Thymus (tissue), 11 donors: Measurements from ENCODE around the gene TDRD6. TPM values are rescaled to one million over a fixed set of nuclear protein-coding genes. Genes with fewer than 3 reads are reported as not detected.

Experiments
- DNase-seq, 9 donors: peaks; one replicate each; pipeline ENCODE4 v3.0.0-alpha.2; 2013; ENCODE audit warnings: low spot score in 9 of 9, low read depth in 6 of 9, missing footprints in 1 of 9
- H3K27ac ChIP-seq, 2 donors: one replicate each; pipeline ENCODE4 v1.5.1; 2013; ENCODE audit warnings: control low read depth in 1 of 2, low read depth in 1 of 2, low read length in 1 of 2, mild to moderate bottlenecking in 1 of 2, moderate library complexity in 1 of 2
- H3K27me3 ChIP-seq, 2 donors: one replicate each; pipeline ENCODE4 v1.5.1; 2013; ENCODE audit warnings: low read length in 1 of 2; ENCODE audit not compliant: control insufficient read depth in 2 of 2, insufficient read depth in 1 of 2
- H3K36me3 ChIP-seq, 2 donors: one replicate each; pipeline ENCODE4 v1.5.1; 2013; ENCODE audit warnings: low read length in 1 of 2, mild to moderate bottlenecking in 1 of 2, moderate library complexity in 1 of 2; ENCODE audit not compliant: control insufficient read depth in 2 of 2, insufficient read depth in 2 of 2
- H3K4me1 ChIP-seq, 2 donors: one replicate each; pipeline ENCODE4 v1.5.1; 2013; ENCODE audit warnings: low read length in 2 of 2; ENCODE audit not compliant: control insufficient read depth in 2 of 2, insufficient read depth in 2 of 2
- H3K4me3 ChIP-seq, 2 donors: one replicate each; pipeline ENCODE4 v1.5.1; 2013; ENCODE audit warnings: low read length in 2 of 2, control low read depth in 1 of 2, mild to moderate bottlenecking in 1 of 2
- H3K9me3 ChIP-seq, 2 donors: one replicate each; pipeline ENCODE4 v1.5.1; 2013; ENCODE audit warnings: low read length in 1 of 2, mild to moderate bottlenecking in 1 of 2; ENCODE audit not compliant: control insufficient read depth in 2 of 2, insufficient read depth in 1 of 2
- WGBS: extraction: QIAGEN DNeasy Blood & Tissue Kit; methylation state at CpG from one replicate; pipeline ENCODE4 v1.1.7; 2013; 5-methylcytosine and 5-hydroxymethylcytosine counted together
- polyA plus RNA-seq: library from polyadenylated mRNA; stranded (reverse); fragments of 200-250 nt; gene quantifications from one replicate; pipeline ENCODE4 v1.2.3, GENCODE V29; 2013
- total RNA-seq: library from RNA; stranded (reverse); fragments of 120-200 nt; gene quantifications from one replicate; pipeline ENCODE4 v1.2.4, GENCODE V29; 2013
- donor health status: healthy.

Gene TDRD6
- total and polyA plus RNA-seq, 2 donors: 0.09 to 0.30 TPM

DNA sequence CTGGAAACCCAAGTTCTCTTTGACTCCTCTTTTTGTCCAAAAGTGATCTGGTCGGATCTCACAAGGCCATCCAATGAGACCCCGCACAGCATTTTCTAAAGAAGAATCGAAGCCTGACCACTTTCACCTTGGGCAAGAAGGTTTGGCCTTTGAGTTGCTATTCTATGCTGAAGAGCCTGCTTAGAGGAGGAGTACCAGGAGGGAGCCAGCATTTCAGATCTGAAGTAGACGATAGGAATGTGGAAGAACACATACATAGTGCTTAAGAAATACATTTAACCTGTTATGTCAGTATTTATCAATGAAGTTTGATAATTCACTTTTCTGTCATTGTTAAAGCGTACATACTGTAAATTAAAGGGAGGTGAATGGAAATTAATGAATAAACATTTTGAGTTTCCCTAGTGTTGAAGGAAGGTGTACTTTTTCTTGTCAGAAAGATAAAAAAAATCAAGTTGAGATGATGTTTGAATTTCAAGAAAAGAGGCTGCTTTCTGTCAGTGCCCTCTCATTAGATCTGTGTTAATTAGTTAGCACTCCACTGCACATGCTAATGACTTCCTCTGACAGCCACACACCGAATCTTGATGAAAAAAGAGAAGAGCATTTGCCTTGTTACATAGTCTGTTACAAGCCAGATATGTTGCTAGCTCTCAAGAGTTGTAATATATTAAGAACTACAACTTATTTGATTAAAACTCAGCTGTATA, 10.9 kb upstream of the TDRD6 start:
- Histone ChIP-seq H3K4me1 (no peaks in the 10 kb centered on the region), H3K9me3 (no peaks in the 10 kb centered on the region), H3K36me3 (no peaks in the 10 kb centered on the region), H3K27ac (no peak overlapping the region), H3K4me3 (no peak overlapping the region), H3K27me3 (no peaks in the 10 kb centered on the region)
- WGBS: 97% methylated on average over 6 of the region's 6 CpGs
- no peak for DNase-seq

DNA sequence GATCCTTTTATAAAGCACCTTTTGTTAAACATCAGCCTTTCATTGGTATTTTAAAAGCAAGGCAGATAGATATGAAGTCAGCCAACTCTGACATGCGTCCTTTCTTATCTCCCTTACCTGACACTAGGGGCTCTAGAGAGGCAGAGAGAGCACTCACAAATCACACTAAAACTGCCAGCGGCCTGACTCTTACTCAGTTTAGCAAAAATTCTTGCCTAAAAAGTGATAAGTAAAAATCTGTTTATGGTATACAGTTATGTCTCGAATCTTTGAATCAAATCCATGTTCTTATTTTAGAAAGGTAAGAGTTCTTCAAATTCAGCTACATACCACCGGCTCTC, 10.4 kb upstream of the TDRD6 start:
- WGBS: 91% methylated on average over 4 of the region's 4 CpGs
- Histone ChIP-seq H3K27ac (no peak overlapping the region), H3K27me3 (no peaks in the 10 kb centered on the region), H3K4me1 (no peaks in the 10 kb centered on the region), H3K4me3 (no peak overlapping the region), H3K9me3 (no peaks in the 10 kb centered on the region), H3K36me3 (no peaks in the 10 kb centered on the region)
- peak in 1 of 9 donors; percentile 2 for DNase-seq

DNA sequence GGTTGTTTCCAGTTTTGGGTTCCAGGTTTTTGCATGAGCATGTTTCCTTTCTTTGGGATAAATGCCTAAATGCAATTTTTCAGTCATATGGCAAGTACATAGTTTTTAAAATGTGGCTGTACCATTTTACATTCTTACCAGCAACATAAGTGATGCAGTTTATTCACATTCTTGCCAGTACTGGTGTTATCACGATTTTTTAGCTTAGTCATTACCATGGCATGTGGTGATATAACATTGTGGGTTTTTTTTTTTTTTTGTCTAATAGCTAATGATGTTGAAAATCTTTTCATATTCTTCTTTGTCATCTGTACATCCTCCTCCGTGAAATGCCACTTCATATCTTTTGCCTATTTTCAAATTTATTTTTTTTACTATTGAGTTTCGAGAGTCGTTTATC, 2.9 kb upstream of the TDRD6 start:
- Histone ChIP-seq H3K27ac (no peak overlapping the region), H3K27me3 (no peaks in the 10 kb centered on the region), H3K4me1 (no peaks in the 10 kb centered on the region), H3K9me3 (peaks cover 0 to 9% of the 10 kb centered on the region in 2 donors), H3K4me3 (no peak overlapping the region), H3K36me3 (no peaks in the 10 kb centered on the region)
- 74% methylated on average over 4 of the region's 4 CpGs for WGBS
- no peak for DNase-seq

DNA sequence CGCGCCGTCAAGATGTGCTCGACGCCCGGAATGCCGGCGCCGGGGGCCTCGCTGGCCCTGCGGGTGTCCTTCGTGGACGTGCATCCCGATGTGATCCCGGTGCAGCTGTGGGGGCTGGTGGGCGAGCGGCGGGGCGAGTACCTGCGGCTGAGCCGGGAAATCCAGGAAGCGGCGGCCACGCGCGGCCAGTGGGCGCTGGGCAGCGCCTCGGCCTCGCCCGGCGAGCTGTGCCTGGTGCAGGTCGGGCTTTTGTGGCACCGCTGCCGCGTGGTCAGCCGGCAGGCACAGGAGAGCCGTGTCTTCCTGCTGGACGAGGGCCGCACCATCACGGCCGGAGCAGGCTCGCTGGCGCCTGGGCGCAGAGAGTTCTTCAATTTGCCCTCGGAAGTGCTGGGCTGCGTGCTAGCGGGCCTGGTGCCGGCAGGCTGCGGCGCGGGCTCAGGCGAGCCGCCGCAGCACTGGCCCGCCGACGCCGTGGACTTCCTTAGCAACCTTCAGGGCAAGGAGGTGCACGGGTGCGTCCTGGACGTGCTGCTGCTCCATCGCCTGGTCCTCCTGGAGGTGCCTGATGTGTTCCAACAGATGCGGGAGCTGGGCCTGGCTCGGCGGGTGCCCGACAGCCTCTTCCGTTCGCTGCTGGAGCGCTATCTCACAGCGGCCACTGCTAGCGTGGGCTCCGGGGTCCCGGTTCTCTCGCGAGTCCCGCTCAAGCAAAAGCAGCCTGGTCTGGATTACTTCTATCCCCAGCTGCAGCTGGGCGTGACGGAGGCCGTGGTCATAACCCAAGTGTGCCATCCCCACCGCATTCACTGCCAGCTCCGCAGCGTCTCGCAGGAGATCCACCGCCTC, 656 bp downstream of the TDRD6 start:
- no peak for DNase-seq
- Histone ChIP-seq H3K27me3 (no peaks in the 10 kb centered on the region), H3K4me1 (no peaks in the 10 kb centered on the region), H3K9me3 (peaks cover 0 to 9% of the 10 kb centered on the region in 2 donors), H3K27ac (no peak overlapping the region), H3K4me3 (no peak overlapping the region), H3K36me3 (no peaks in the 10 kb centered on the region)
- 96% methylated on average over 85 of the region's 85 CpGs for WGBS

DNA sequence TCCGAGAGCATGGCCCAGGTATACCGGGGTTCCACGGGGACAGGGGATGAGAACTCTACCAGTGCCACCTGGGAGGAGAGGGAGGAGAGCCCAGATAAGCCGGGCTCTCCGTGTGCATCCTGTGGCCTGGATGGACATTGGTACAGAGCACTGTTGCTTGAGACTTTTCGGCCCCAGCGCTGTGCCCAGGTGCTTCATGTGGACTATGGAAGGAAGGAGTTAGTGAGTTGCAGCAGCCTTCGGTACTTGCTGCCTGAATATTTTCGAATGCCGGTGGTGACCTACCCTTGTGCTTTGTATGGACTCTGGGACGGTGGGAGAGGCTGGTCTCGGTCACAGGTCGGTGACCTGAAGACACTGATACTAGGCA, 1.3 kb downstream of the TDRD6 start:
- H3K36me3 ChIP-seq: no peaks in the 10 kb centered on the region
- no peaks in the 10 kb centered on the region for H3K27me3 ChIP-seq
- H3K9me3 ChIP-seq: peaks cover 0 to 9% of the 10 kb centered on the region in 2 donors
- no peak for DNase-seq
- no peaks in the 10 kb centered on the region for H3K4me1 ChIP-seq
- 97% methylated on average over 13 of the region's 13 CpGs for WGBS
- H3K27ac ChIP-seq: no peak overlapping the region
- no peak overlapping the region for H3K4me3 ChIP-seq

DNA sequence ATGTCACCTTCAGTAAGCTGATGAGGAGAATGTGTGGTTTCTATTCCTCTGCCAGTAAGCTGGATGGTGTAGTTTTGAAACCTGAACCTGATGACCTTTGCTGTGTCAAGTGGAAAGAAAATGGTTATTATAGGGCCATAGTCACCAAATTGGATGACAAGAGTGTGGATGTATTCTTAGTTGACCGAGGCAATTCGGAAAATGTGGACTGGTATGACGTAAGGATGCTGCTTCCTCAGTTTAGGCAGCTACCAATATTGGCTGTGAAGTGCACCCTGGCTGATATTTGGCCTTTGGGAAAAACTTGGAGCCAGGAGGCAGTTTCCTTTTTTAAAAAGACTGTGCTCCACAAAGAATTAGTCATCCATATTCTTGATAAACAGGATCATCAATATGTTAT, 2.0 kb downstream of the TDRD6 start:
- DNase-seq: no peak
- Histone ChIP-seq H3K4me1 (no peaks in the 10 kb centered on the region), H3K4me3 (no peak overlapping the region), H3K27ac (no peak overlapping the region), H3K36me3 (no peaks in the 10 kb centered on the region), H3K27me3 (no peaks in the 10 kb centered on the region), H3K9me3 (peaks cover 0 to 9% of the 10 kb centered on the region in 2 donors)
- WGBS: 95% methylated on average over 3 of the region's 3 CpGs

DNA sequence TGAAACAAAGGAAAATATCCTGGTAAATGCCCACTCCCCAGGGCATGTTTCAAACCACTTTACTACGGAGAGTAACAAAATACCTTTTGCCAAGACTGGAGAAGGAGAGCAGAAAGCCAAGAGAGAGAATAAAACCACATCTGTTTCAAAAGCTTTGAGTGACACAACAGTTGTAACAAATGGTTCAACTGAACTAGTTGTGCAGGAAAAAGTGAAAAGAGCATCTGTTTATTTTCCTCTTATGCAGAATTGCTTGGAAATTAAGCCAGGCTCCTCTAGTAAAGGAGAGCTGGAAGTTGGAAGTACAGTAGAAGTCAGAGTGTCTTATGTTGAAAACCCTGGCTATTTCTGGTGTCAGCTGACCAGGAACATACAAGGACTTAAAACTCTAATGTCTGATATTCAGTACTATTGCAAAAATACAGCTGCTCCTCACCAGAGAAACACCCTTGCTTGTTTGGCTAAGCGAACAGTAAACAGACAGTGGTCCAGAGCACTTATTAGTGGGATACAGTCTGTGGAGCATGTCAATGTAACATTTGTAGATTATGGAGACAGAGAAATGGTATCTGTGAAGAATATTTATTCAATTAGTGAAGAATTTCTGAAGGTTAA, 2.6 kb downstream of the TDRD6 start:
- H3K27ac ChIP-seq: no peak overlapping the region
- H3K4me3 ChIP-seq: no peak overlapping the region
- H3K9me3 ChIP-seq: peaks cover 0 to 9% of the 10 kb centered on the region in 2 donors
- WGBS: 96% methylated on average over 2 of the region's 2 CpGs
- DNase-seq: no peak
- no peaks in the 10 kb centered on the region for H3K4me1 ChIP-seq
- H3K27me3 ChIP-seq: no peaks in the 10 kb centered on the region
- no peaks in the 10 kb centered on the region for H3K36me3 ChIP-seq

DNA sequence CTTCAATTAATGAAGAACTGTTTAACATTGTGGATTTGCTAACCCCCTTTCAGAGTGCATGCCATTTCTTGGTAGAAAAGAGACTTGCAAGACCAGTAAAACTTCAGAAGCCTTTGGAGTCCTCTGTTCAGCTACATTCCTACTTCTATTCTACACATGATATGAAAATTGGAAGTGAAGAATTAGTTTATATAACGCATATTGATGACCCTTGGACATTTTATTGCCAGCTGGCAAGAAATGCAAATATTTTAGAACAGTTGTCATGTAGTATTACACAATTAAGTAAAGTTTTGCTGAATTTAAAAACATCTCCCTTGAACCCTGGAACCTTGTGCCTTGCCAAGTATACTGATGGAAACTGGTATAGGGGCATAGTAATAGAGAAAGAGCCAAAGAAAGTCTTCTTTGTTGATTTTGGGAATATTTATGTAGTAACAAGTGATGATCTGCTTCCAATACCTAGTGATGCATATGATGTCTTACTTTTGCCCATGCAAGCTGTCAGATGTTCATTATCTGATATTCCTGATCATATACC, 3.3 kb downstream of the TDRD6 start:
- H3K27ac ChIP-seq: no peak overlapping the region
- DNase-seq: no peak
- no peak overlapping the region for H3K4me3 ChIP-seq
- no peaks in the 10 kb centered on the region for H3K27me3 ChIP-seq
- no peaks in the 10 kb centered on the region for H3K36me3 ChIP-seq
- peaks cover 0 to 9% of the 10 kb centered on the region in 2 donors for H3K9me3 ChIP-seq
- H3K4me1 ChIP-seq: no peaks in the 10 kb centered on the region
- WGBS: 87% methylated on average over 1 of the region's 1 CpG

DNA sequence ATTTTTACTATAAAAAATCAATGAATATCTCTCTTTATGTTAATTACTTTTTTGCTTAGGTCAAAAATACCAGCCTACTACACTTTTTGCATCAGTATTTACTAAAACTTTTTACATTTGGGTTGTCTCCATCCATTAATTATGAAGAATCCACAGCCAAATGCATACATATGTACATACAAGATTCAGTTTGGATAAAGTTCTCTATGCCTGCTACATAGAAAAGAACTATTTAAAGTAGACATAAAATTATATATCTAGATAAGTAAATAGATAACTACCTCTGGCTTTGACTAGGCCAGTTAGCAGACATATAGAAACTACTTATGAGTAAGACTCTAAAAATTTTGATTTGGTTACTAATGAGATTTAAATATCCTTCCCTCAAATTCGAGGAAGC, 12.3 kb downstream of the TDRD6 start:
- Histone ChIP-seq H3K36me3 (no peaks in the 10 kb centered on the region), H3K4me3 (no peak overlapping the region), H3K27me3 (no peaks in the 10 kb centered on the region), H3K4me1 (no peaks in the 10 kb centered on the region), H3K9me3 (no peaks in the 10 kb centered on the region), H3K27ac (no peak overlapping the region)
- 86% methylated on average over 1 of the region's 1 CpG for WGBS
- DNase-seq: no peak
